HTERT RPE-1 (cell line): Measurements from ENCODE around the gene TMEM30A.

Experiments
- in situ Hi-C: fragments of 300-500 bp; cut with MboI; formaldehyde crosslinking; loops from 4 replicates; pipeline ENCODE4 v1.14.3; 2020; ENCODE audit warnings: low sequenced_read_pairs

Gene TMEM30A

DNA sequence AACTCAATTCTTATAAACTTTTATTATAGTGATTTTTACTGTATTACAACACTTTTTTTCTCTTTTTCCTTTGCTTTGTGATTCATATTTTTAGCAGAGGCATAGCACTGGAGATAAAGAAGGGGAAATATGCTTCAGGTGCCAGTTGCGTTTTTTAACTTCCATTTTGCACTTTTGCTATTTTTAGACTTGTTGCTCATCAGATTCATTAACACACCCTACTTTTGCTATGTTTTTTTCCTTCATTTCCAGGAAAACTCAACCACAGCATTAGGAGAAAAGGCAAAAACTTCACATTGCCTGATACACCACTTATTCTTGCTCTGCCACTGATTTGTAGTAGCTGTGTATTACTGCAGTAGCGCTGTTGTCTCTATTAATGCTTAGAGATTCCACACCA is 8.0 kb upstream of the TMEM30A start:
- in situ Hi-C loops = no loop called here

DNA sequence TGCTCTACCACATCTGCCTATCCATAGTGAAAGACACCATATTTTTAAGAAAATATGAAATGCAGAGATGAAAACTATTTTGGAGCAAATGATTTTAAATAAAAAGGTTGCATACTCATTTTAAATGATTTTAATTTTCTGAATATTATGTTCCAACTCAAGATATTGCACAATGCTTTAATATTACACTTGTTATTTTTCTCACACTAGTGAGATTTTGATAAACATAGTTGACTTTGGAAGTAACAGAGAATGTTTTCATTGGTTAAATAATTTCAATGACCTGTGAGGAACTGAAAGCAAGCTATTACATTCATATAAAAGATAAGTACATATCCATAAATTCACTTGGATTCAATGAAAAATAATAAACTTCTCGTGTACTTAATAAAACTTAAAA is 7.2 kb upstream of the TMEM30A start:
- in situ Hi-C loops = no loop called here

DNA sequence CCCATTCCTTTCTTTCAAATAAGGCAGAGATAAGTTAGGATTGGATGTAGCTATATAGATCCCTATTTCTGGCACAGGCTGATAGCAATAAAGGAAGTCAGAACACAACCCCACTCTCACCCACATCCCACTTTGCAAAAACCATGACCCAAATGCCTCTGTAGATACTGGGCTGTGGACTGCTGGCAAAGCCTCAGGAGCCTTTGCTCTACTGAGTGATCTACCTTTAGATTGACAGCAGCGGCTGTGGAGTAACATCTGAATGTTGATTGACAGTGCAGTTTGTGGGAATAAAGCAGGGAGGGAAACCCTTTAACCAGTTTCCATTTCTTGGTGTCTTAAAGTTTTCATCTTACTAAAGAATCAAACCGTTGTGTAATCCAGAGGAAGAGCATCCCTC is 6.7 kb upstream of the TMEM30A start:
- in situ Hi-C loops = no loop called here

DNA sequence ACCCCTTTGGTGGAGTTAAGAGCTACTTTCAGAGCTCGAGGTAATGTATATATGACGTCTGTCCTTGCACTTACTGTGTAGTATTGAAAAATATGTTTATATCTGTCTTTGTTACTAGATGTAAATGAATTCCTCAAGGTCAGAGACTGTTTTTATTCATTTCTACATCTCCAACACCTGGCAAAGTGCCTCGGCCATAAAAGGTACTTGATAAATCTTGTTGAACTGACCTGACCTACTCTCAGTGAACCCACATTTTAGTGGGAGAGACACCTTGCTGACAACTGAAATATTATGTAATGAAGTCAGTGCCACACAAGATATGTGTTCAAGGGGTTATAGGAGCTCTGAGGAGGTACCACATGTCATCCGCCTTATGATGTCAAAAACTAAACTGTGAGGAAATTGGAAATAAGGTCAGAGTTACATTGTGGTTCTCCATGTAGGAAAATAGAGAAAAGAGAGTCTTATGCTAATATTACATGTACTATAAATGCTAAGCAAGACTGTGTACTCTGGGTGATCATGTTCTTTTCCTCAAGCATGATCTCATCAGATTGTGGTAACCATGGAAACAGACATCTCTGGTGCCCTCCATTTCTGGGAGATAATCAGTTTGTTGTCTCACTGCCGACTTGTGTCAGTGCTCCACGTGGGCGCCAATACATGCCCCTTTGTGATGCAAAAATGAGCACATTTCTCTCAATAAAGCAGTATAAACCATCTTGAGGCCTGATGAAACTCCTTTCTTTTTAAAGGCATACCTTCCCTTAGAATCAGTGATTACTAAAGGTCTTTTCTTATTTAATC is 5.7 kb upstream of the TMEM30A start:
- in situ Hi-C loops = no loop called here

DNA sequence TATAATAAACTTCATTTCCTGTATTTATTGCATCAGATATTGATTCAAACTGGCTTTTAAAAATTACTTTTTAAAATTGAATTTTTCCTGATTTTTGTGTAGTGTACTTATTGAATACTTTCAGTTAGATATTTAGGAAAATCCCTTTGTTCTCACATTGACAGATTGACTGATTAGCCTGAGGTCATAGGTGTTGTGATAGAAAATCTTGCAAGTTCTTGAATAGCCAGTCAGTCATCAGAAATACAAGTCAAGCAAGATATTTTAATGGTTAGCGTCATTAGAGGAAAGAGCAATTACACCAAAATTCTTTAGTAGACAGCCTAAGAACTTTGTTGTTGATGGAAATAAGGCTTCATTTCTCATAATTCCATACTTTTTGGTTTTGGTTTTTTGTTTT is 3.4 kb upstream of the TMEM30A start:
- in situ Hi-C loops = no loop called here

DNA sequence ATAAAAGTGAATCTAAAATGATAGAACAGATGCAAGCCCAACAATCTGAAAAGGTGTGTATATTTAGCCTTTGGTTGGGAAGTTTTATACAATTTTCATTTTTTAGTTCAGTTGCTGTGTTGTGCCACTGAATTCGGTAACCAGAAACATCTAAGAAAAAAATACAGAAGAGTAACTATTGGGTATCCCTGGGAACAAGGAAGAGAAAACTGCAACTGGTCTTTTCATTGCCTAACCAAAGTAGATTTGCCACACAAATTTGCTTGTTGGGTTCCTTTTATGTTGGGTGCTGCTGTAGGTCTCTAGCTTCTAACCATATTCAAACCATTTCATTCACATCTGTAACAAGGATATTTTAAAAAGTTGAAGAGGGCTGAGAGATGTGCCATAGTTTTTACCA is 2.8 kb upstream of the TMEM30A start:
- in situ Hi-C loops = no loop called here

DNA sequence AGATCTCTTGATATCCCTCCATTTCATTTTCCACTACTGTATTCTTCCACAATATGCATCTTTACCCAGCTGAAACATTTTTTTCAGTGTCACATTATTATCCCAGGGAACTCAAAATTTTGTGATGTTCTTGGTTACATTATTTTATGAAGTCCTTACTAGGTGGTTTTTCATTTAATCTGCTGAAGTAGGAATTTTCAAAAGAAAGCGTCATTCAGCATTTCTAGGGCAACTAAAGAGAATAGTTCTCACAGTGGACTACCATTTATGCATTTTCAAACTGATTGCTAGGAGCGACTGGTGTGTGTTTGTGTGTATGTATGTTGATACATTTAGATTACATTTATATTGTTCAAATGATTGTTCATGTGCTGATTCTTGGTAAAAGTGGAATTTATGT is 2.4 kb upstream of the TMEM30A start:
- in situ Hi-C loops = no loop called here

DNA sequence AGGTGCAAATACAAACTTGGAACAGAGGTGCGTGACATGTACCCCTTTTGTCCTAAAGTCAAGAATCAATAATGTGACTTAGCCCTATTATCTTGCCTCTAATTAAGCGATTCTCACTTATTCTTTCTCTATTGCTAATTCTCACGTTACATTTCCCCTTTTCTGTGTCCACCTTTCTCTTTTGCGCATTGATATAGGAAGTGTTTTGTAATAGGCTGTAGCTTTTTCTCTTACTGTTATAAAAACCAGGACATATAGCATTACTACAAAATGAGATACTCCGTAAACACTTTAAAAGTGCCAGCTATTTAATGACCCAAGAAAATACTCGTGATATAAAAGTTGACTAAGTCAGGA is 669 bp upstream of the TMEM30A start:
- in situ Hi-C loops = no loop called here

DNA sequence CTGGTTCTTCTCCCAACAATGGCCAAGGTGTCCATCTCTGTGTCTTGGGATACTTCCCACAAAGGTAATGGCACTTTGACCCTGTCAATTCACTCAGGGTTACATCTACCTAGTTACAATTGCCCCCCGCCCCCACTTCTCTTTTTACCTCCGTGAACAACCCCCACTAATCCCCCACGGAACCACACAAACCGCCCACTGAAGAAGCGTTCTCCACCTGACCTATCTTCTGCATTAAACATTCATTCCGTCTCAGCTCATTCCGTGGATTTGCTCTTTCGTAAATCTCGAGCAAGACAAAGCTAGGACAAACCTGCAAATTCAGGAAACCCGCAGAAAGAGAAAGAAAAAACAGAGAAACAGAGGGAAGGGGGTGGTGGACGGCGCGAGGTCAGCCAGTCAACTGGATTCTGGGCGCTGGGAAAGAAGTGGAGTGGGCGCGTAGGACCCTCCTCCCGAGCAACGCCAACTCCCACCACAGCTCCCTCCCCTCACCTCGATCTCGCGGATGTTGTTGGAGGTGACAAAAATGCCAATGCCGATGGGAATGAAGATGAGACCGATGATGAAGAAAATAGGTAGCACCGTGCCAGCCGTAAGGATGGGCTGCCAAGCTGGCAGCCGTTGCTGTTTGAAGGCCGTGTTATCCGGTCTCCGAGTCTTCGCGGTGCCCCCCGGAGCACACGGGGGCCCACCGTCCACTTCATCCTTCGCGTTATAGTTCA is 523 bp downstream of the TMEM30A start:
- in situ Hi-C loops = no loop called here

DNA sequence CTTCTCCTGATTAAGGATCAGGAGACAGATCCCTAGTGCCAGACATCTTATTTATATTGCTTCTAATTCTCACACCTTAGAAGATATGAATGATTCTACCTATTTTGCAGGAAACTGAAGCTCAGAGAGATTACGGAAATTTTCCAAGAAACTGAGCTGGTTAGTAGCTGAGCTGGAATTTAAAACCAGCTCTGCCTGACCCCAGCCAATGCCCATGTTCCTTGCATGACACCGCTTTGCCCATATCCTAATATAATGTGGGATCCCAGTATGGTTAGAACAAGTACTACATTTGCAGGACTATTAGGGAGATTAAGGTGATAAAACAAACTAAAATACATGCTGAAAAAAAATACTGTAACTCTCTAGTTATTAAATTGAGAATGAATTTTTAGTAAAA is 1.9 kb downstream of the TMEM30A start:
- in situ Hi-C loops = no loop called here

DNA sequence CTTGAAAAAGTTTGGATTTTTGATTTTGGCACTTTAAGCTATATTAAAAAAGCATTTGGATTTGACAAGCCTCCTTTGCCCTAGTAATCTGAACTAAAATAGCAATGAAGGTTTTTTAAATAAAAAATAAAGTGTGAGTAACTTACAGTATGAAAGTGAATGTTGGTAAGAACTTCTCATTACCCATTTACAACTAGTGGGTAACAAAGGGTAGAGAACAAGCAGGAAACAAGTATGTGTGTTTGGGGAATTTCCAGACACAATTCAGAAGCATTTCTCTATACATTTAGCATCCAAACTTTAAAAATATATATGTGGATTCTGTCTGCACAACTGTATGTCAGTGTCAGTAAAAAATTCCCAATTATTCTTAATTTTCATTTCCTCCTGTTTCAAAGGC is 2.9 kb downstream of the TMEM30A start:
- in situ Hi-C loops = no loop called here

DNA sequence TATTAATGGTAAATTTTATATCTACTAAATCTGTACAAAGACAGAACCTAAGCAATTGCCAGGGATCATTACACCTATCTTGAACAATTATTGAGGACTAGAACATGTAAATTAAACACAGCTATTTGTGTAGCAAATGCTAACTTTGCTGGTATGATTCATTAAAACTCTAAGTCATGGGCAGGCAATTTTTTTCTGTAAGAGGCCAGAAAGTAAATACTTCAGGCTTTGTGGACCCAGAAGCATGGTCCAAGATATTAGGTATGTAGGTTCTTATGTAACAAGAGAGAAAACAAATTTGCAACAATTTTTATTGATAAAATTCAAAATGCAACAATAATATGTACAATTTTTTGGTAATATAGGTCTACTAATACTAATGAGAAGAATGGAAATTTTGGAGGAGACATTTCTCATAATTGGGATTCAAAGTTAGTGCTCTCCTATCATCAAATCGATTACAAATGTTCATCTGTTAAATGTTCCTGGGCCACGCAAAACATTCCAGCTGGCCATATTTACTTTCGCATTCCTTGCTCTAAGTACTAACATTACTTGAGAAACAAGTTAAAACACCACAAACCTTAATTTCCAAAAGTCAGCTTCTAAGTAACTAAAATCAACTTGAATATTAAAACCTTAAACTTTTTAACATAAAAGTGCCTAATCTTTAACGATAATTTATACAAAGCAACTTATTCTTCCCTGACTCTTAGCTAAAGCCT is 4.3 kb downstream of the TMEM30A start:
- in situ Hi-C loops = no loop called here

DNA sequence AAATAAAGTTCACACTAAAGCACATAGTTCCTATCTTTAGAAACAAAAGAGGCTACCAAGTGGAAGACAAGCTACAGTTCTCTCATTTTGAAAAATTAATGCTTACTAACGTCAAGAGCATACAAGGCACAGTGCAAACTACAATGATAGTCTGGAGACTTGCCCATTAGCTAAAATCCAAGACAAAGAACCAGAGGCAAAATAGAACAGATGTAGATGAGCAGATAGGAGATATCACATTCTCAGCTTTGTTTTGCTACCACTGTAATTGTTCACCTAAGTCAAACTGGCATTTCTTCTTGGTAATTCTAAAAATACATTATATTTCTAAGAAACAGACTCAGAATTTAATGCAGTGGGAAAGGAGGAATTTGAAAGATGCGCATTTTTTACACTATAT is 5.2 kb downstream of the TMEM30A start:
- in situ Hi-C loops = no loop called here

DNA sequence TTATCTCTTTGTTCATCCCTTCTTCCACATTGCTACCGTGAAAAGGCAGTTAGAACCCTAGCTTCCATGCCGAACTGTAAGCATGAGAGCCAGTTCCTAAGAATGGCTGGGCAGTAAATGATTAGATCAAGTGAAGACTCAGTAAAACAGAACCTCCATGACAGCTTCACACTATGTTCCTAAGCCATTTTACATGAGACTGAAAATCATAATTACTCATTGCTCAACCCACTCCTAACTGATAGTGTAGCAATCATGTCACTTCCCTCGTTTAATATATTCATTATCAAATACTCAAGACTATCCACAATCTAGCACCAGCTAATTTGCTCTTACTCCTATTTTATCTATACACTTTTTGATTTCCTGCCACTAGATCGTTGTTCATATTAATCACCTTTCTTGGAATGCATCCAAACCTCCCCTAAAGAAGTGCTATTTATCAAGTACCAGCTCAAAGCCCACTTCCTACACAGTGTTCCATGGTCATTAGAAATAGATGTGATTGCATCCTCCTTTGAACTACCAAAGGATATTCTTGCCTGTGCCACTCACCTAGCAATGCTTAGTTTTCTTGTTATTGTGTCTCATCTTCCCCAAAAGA is 6.0 kb downstream of the TMEM30A start:
- in situ Hi-C loops = no loop called here

DNA sequence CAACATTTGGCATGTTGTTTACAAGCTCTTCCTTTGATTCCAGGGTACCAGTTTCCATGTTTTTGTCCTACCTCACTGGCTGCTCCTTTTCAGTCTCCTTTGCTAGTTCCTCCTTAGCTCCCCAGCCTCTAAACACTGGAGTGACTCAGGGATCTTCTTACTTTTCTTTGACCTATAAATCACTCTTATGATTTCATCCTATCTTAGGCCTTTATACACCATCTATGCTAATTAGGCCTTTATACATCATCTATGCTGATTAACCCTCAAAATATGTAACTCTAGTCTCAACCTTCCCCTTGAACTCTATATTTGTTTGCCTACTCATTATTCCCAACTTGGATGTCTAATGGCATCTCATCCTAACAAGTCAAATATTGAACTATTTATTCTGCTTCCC is 9.5 kb downstream of the TMEM30A start:
- in situ Hi-C loops = no loop called here

DNA sequence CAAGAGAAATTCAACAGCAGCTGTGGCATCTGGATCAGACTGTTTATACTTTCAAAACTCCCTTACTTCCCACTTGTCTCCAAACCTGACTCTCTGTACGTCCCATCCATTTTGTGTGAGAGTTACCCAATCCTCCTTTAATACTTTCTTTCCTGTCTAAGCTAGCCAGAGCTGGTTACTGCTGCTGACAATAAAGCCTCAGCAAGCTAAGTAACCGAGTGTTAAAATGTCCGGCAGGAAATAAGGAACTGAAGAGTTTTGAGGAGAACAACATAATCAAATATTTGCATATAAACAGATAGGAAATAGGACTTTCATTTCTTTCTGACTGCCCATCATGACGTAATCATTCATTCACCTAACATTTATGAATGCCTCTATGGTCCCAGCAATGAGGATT is 11.6 kb downstream of the TMEM30A start:
- in situ Hi-C loops = no loop called here

DNA sequence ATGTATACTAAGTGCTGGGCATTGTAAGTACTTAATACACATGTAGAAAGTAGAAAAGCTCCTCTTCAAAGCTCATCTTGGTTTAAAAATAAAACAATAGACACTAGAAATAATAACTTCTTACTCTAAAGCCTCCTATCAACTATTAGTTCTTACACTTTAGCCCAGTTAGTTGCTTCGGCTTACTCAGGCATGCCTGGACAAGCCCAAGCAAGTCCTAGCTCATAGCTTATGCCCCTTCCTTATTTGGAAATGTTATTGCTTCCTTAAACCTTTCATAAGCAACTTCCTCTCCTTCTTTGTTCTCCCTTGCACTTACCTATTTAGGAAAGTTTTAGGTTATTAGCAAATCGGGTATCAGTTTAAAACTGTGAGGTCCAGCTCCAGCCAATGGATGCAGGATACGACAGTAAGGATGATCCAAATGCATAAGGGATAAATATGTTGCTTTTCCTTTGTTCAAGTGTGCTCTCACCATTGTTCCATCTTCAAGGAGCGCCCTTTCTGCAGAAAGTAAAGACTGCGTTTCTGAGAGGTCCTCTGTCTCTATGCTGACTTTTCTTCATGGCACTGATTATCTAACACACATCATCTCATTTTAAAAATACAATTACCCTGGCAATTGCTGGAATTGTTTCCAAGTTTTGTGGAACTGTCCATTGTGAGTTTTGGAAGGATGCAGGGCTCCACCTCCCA is 12.3 kb downstream of the TMEM30A start:
- in situ Hi-C loops = no loop called here

DNA sequence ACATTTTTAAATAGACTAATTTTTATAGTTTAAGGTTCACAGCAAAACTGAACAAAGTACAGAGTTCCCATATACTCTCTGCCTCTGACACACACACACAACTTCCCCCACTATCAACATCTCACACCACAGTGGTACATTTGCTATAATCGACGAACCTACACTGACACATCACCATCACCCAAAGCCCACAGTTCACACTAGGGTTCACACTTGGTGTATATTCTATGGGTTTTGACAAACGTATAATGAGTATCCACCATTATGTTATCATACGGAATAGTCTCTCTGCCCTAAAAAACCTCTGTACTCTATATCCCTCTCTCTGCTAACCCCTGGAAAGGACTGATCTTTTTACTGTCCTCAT is 15.6 kb downstream of the TMEM30A start:
- in situ Hi-C loops = no loop called here

DNA sequence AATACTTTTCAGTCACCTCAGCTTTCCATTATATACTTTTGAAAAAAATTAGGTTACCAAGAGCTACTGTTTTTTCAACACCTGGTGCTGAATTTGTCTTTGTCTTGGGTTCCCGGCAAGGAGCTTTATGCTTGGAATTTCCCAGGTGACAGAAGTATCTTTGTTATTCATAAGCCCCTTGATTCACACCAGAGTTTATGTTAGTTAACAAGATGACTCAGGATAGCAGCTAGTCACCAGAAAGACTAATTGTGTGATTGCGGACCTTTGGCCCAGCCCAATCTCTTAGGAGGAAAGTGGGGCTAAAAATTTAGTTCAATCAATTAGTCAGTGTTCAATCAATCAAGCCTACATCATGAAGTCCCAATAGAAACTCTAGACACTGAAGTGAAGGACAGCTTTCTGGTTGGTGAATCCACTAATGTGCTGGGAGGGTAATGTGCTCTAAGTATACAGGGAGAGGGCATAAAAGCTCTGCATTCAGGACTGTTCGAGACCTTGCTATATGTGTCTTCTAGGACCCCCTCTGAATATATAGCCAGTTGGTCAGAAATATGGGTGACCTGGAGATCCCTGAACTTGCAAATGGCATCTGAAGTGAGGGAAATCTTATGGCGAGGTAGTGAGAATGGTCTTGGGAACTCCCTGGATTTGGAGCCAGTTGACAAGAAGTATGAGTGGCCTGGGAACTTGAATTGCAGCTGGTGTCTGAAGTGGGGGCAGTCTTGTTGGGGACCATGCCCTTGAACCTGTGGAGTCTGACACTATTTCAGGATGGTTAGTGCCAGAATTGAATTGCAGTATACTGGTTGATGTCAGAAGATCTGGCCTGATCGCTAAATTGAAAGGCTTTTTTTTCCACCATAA is 16.2 kb downstream of the TMEM30A start:
- in situ Hi-C loops = no loop called here

DNA sequence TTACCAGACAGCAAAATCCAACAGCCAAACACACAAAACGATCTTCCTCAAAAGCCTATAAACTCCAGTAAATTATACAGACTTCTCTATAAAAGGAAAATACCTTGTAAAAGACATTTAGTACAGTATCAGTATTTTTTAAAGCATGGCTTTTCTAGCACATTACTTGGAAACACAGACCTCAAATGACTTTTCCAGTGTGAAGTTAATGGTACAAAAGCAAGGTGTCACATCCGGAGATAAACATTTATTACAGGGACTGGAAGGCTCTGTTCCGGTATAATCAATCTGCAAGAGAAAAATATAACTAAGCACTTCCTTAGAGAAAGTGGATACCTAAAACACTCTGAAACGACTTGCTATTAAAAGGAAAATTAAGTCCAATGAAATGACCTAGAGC is 17.1 kb downstream of the TMEM30A start:
- in situ Hi-C loops = no loop called here
